Vein endothelial cell (primary cell): ENCODE data around the gene CHIA. TPM values are rescaled to one million over a fixed set of nuclear protein-coding genes. Genes with fewer than 3 reads are reported as not detected.

Source experiments
- small RNA-seq: library from RNA; depleted of rRNA; stranded (forward); fragments of <200 nt; gene quantifications from one replicate; pipeline ENCODE3, GENCODE V24; 2012
- total RNA-seq: library from RNA; depleted of rRNA; stranded (reverse); fragments of >200 nt; gene quantifications from 2 replicates; pipeline ENCODE4 v1.2.3, GENCODE V29; 2012

CHIA gene
- total RNA-seq: not detected in 2 replicates

DNA sequence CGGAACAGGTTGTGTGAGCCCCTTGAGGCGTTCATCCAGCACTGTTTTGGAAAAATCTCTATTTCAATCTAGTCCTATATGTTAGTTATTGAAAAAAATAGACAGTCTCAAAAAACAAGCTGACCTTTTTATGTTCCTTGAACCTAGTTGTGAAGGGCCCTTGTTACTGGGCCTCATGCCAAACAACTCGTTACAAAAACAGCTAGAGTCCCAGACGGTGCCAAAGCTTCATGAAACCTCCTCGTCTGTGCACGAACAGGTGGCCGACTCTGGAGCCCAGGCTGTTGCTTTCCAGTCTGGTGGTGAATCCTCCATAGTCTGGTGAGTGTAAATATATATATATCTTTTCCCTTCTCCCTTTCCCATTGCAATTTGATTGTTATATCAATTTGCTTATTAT, at the start of gene CHIA:
Gene CHIA (plus strand): TSS at position 222 of the 400 bp plus-strand sequence. CDS start 19,617 bp downstream, outside the sequence.

Small RNAs within 50 kb of the gene (small RNA-seq; reads per million reads assigned to genes)
- gene AL356387.2: not detected

Other genes with a start within 250 kb of the CHIA start
- gene DRAM2, start 150.8 kb upstream of the CHIA start, total RNA-seq: 44.8 and 45.4 TPM in 2 replicates
- gene CEPT1, start 150.6 kb upstream of the CHIA start, total RNA-seq: 27.1 and 33.9 TPM in 2 replicates
- 0.76 and 0.98 TPM in 2 replicates for gene DENND2D, start 90.2 kb upstream of the CHIA start, total RNA-seq
- gene CHI3L2, start 63.1 kb upstream of the CHIA start, total RNA-seq: not detected in 2 replicates
- gene OVGP1, start 136.9 kb downstream of the CHIA start, total RNA-seq: 0.33 and 1.1 TPM in 2 replicates
- gene WDR77, start 158.4 kb downstream of the CHIA start, total RNA-seq: 48.0 and 62.2 TPM in 2 replicates
- 252 and 295 TPM in 2 replicates for gene ATP5PB, start 158.6 kb downstream of the CHIA start, total RNA-seq
- gene C1orf162, start 183.1 kb downstream of the CHIA start, total RNA-seq: 0.29 TPM in 1 of 2 replicates, not detected in the other
- under 0.01 and 0.19 TPM in 2 replicates for gene ADORA3, start 212.8 kb downstream of the CHIA start, total RNA-seq
- 0.33 and 0.38 TPM in 2 replicates for gene TMIGD3, start 212.8 kb downstream of the CHIA start, total RNA-seq